Mucosa of gallbladder (tissue), 1 donor: Measurements from ENCODE around the gene MYO5C. TPM values are rescaled to one million over a fixed set of nuclear protein-coding genes. Genes with fewer than 3 reads are reported as not detected.
"Not testable (repeated sequence)": the region's sequence is repeated elsewhere in the genome, so short reads cannot be mapped to it uniquely, and the experiment has no call there.

ENCODE experiments used
- DNase-seq: peaks from one replicate; pipeline ENCODE4 v3.0.0-alpha.2; 2020; ENCODE audit warnings: low spot score
- total RNA-seq: library from RNA; stranded (reverse); gene quantifications from one replicate; pipeline ENCODE4 v1.2.1, GENCODE V29; 2021
- donor health status: DM: no; HTN: no; CAD: no.

MYO5C gene
- total RNA-seq, 1 donor from 2014 or later, result 40.1 TPM

GRCh38 chr15:52243697-52244555 lies 51.7 kb downstream of the MYO5C start:
- DNase-seq, result no peak

- DNase-seq, result no peak
These were observed 52.3 kb downstream of the MYO5C start for GRCh38 chr15:52243286-52243685.

- no peak for DNase-seq
These were observed 54.1 kb downstream of the MYO5C start for GRCh38 chr15:52241489-52241888.

GRCh38 chr15:52240166-52240565 lies 55.4 kb downstream of the MYO5C start:
- no peak for DNase-seq

GRCh38 chr15:52238989-52239525 lies 56.5 kb downstream of the MYO5C start:
- DNase-seq, result not testable (repeated sequence)

- no peak for DNase-seq
These were observed 57.5 kb downstream of the MYO5C start for GRCh38 chr15:52238149-52238548.

- DNase-seq, result no peak
These were observed 59.6 kb downstream of the MYO5C start for GRCh38 chr15:52236013-52236412.

GRCh38 chr15:52234596-52235541 lies 60.7 kb downstream of the MYO5C start:
- no peak for DNase-seq

- DNase-seq, result no peak
These were observed 62.2 kb downstream of the MYO5C start for GRCh38 chr15:52233405-52233804.

- DNase-seq, result no peak
These were observed 63.3 kb downstream of the MYO5C start for GRCh38 chr15:52232327-52232726.

GRCh38 chr15:52230073-52230472 lies 65.5 kb downstream of the MYO5C start:
- no peak for DNase-seq

GRCh38 chr15:52228921-52229320 lies 66.7 kb downstream of the MYO5C start:
- DNase-seq, result peak; percentile 75

GRCh38 chr15:52227456-52227855 lies 68.1 kb downstream of the MYO5C start:
- peak; percentile 79 for DNase-seq

GRCh38 chr15:52225230-52225629 lies 70.4 kb downstream of the MYO5C start:
- no peak for DNase-seq

- no peak for DNase-seq
These were observed 71.4 kb downstream of the MYO5C start for GRCh38 chr15:52224211-52224610.

GRCh38 chr15:52221730-52222129 lies 73.9 kb downstream of the MYO5C start:
- no peak for DNase-seq

- no peak for DNase-seq
These were observed 74.5 kb downstream of the MYO5C start for GRCh38 chr15:52220937-52221660.

GRCh38 chr15:52220251-52220650 lies 75.4 kb downstream of the MYO5C start:
- DNase-seq, result no peak

- DNase-seq, result no peak
These were observed 76.8 kb downstream of the MYO5C start for GRCh38 chr15:52218816-52219215.

- DNase-seq, result no peak
These were observed 77.2 kb downstream of the MYO5C start for GRCh38 chr15:52218371-52218770.

GRCh38 chr15:52217186-52217585 lies 78.4 kb downstream of the MYO5C start:
- DNase-seq, result no peak

GRCh38 chr15:52214553-52214952 lies 81.1 kb downstream of the MYO5C start:
- DNase-seq, result no peak
